GM18867 (cell line): ENCODE data around the gene ATP6V1B1.

Experiments
- ATAC-seq: cut with Tn5 transposase; IDR thresholded peaks from one replicate; pipeline ENCODE4 v1.9.1; 2021; ENCODE audit warnings: mild to moderate bottlenecking, moderate library complexity; ENCODE audit not compliant: unreplicated experiment

Gene ATP6V1B1

DNA sequence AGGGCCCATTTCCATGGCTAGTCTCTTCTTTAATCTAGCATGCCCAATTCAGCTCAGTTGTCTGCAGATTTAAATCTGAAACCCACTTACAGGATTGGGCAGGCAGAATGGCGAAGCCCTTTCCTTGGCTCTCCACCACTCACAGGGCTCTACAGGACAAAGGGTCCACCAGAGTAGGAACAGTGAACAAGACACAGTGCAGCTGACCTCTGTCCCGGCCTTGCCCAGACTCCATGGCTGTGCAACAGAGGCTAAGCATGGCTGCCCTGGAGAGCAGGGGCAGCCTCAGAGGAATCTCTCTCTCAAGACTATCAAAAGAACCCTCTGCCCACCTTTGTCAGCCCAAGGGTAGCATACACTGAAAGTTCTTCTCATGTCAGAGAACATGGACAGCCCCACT is 9.7 kb upstream of the ATP6V1B1 start:
- no peak for ATAC-seq

DNA sequence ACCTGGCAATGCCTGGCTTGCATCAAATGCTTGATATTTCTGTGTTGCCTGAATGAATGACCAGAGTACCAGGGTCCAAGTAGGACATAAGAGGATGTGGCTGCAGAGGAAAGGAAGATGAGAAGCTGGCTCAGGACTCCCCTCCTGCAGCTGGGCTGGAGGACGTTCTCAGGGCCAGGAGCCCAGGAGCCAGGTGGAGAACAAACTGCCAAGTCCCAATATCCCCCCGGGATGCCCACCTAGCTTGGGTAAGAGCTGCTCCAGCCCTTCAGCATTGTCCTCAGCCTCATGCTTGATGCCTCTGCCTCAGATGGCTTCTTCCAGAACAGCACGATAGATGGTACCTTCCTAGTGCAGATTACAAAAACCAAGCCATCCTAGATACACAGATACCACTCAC is 8.6 kb upstream of the ATP6V1B1 start:
- ATAC-seq: no peak

GRCh38 chr2:70927641-70928040 is 8.1 kb upstream of the ATP6V1B1 start:
- no peak for ATAC-seq

- ATAC-seq: no peak
Measured at GRCh38 chr2:70928366-70928765, 7.3 kb upstream of the ATP6V1B1 start.

DNA sequence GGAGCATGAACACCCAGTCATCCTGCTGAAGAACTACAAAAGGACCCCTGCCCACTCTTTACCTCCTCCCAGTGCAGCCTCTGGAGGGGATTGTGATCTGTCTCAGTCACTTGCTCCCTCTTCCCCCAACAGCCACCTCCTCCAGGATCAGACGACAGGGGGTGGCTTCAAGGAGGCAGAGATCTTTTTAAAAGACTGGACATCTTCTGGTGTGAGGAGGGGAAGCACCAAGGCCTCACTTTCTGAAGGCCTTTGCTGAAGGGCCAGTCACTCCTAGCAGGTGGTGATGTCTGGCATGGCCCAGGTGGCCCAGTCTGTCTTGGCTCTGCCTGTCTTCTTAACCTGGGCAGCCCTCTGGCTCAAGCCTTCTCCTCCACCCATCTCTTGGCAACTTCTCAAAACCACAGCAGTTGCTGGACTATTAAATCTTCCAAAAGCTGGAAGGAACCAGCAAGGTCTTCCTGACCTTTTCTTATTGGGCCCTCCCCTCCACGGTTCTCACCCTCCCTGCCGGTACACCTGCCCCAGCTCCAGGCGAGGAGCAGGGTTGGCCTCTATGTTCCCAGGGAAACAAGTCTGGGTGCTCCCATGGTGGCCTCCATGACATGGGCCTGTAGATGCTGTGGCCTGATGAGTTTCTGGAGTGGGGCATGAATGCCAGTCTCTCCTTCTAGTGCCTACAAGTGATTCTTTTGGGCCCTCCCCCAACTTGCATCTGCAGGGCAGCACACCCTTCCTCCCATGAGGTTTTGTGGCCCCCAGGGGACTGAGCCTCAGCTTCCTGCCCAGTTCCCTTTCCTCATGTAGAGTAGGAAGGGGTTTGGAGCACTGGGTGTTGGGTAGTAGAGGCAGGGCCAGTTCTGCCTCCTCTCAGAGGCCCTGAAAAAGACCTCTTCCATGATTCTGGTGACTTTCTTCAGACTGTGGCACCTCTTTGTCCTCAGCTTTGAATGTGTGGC is 5.0 kb upstream of the ATP6V1B1 start:
- ATAC-seq: no peak

DNA sequence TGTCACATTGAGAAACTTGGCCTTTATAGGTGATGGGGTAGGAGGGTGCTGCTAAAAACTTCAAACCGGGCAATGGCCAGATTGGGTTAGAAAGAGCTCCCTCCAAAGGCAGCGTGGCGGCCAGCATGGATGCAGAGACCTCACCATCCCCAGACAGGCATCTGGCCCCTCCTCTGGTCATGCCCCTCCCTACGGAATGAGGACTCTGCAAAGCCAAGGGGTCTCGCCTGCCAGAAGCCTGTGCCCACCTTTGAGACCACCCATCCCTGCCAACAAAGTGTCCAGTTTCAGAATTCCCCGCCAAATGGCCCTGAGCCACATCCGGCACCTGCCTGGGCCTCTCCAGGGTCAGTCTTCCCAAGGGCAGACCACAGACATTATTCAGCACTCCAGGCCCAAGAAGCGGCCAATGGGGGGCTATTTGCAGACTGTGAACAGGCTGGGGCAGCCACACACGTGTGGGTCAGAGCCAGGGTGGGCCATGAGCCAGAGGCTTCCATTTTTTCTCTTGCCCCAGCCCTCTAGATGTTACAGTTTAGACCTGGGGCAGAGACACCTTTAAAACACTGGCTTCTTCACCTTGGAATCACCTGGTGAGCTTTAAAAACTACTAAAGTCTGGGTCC is 4.2 kb upstream of the ATP6V1B1 start:
- no peak for ATAC-seq

DNA sequence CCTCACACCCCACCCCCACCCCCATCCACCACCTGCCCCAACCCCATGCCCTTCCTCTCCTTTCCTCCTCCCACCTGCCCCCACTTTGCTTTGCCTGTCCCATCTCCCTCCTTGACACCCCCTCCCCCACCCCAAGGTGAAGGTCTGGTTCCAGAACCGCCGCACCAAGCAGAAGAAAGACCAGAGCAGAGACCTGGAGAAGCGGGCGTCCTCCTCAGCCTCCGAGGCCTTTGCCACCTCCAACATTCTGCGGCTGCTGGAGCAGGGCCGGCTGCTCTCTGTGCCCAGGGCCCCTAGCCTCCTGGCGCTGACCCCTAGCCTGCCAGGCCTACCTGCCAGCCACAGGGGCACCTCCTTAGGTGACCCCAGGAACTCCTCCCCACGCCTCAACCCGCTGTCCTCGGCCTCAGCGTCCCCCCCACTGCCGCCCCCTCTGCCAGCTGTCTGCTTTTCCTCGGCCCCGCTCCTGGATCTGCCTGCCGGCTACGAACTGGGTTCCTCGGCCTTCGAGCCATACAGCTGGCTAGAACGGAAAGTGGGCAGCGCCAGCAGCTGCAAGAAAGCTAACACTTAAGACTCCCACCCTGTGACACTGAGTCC is 3.0 kb upstream of the ATP6V1B1 start:
- ATAC-seq: no peak

DNA sequence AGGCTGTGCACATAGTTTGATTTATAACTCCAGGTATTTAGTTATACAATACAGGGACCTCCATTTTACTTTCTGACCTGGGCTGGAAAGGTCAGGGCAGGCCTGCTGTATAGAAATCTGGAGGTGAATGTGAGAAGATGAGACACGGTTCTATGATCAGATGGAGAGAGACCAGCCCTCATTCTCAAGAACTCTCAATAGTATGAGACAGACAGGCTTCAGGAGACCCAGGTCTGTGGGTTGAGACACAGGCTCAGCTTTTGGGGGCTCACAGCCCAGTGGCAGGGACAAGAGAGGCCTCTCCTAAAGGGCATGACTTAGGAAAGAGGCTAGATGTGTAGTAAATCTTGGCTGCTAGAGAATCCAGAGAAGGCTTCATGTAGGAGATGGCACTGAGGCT is 719 bp upstream of the ATP6V1B1 start:
- no peak for ATAC-seq

- no peak for ATAC-seq
Measured at GRCh38 chr2:70936165-70936978, 672 bp downstream of the ATP6V1B1 start.

DNA sequence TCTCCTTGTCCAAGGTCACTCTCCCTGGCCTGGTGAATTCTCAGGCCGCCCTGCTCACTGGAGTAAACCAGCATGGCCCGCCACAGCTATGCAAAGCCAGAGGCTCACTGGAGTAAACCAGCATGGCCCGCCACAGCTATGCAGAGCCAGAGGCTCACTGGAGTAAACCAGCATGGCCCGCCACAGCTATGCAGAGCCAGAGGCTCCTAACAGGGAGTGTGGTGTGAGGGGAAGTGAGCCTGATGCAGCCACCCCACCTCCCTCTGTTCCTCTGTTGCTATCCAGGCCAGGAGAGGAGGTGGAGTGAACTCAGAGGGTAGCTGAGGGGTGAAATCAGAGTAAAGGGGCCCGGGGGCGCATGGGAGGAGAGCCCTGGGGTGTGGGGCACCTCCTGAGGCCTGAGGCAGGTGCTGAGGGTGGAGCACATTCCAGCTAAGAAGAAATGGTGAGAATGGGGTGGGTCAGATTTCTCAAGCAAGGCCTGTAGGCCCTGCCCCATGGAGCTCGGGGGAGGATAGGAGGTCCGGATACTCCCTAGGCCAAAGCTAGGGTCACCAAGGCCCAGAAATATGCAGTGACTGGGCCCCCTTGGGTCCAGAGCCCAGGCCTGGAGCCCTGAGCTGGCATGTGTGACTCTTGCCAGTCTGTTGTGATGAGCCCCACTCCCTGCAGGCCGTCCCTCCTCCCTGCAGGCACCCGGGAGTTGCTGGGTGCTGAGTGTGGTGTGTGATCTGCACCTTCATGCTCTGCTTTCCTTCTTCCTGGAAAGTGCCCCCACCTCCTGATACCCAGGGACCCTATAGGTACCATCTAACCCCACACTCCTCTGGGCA is 1.5 kb downstream of the ATP6V1B1 start:
- ATAC-seq: no peak

GRCh38 chr2:70937866-70938585 is 2.3 kb downstream of the ATP6V1B1 start:
- ATAC-seq: no peak

- no peak for ATAC-seq
Measured at GRCh38 chr2:70938586-70938950, 2.9 kb downstream of the ATP6V1B1 start.

- ATAC-seq: no peak
Measured at GRCh38 chr2:70939001-70939838, 3.5 kb downstream of the ATP6V1B1 start.

DNA sequence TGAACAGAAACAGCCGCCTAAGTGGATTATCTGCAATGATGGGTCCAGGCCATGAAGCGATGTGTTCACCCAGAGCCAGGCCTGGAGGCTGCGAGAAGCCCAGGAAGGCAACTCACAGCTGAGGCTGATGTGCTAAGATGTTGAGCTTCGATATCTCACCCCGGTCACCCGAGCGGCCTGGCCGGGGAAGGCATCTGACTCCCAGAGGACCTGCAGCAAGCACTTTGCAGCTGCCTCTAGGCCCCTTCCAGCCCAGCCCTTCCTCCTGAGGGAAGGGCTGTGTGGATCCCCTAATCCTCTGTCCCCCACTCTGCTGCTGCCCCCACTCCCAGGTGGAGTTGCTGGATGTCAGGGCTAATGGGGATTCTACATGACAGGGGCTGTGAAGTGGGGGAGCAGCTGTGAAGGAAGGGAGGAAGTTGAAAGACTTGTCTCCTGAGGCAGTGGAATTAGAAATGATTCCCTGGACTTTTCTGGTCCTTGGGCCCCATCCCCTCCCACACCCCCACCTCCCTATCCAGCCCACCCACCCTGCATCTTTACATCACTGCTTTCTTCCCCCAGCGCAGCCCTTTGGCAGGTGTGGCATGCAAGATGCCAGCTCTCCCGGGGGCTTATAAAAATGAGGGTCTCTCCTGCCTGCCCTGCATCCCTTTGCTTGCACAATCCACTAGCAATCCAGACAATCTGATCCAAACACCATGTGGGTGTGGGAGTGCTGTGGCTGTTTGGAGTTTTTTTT is 4.3 kb downstream of the ATP6V1B1 start:
- no peak for ATAC-seq

DNA sequence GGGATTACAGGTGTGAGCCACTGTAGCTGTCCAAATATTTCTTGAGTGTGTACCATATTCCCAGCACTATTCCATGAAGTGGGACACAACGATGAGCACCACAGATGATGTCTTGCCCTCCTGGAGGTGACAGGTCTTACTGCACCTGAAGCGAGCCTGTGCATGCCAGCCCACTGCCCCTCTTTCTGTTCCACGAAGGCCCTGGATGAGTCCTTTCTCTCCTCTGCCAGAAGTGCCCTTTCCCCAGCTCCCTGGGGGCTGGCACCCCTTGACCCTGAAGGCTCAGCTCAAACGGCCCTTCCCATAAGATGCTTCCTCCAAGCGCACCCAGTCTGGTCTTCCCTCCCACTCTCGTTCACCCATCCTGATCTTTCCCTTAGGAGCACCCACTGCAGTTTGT is 5.5 kb downstream of the ATP6V1B1 start:
- ATAC-seq: no peak

- no peak for ATAC-seq
Measured at GRCh38 chr2:70941701-70942100, 6.0 kb downstream of the ATP6V1B1 start.

GRCh38 chr2:70942396-70943204 is 6.9 kb downstream of the ATP6V1B1 start:
- ATAC-seq: no peak
